Stimulated activated CD8-positive, alpha-beta memory T cell treated with anti-CD3 and anti-CD28 coated beads, Interleukin-12 subunit alpha, Interleukin-12 subunit beta, amount 100 ng/mL, for 4 hours (primary cell): Measurements from ENCODE around the gene SETD1A.

ENCODE experiments used
- DNase-seq: peaks from one replicate; pipeline ENCODE4 v3.0.0-alpha.2; 2020; ENCODE audit warnings: low read depth

SETD1A gene

GRCh38 chr16:30953511-30954124, 3.9 kb upstream of the SETD1A start:
- DNase-seq = peak; percentile 32

- DNase-seq = no peak
These were observed 2.6 kb upstream of the SETD1A start for GRCh38 chr16:30954993-30955392.

GRCh38 chr16:30956601-30957455, 726 bp upstream of the SETD1A start:
- peak; percentile 79 for DNase-seq

- no peak for DNase-seq
These were observed 873 bp downstream of the SETD1A start for GRCh38 chr16:30958175-30959079.

GRCh38 chr16:30961384-30961783, 3.8 kb downstream of the SETD1A start:
- DNase-seq = no peak

- no peak for DNase-seq
These were observed 6.5 kb downstream of the SETD1A start for GRCh38 chr16:30963925-30964511.

- DNase-seq = no peak
These were observed 7.1 kb downstream of the SETD1A start for GRCh38 chr16:30964574-30965226.

GRCh38 chr16:30965436-30965835, 7.9 kb downstream of the SETD1A start:
- no peak for DNase-seq

GRCh38 chr16:30966033-30966619, 8.6 kb downstream of the SETD1A start:
- no peak for DNase-seq

- no peak for DNase-seq
These were observed 10.2 kb downstream of the SETD1A start for GRCh38 chr16:30967795-30968194.

GRCh38 chr16:30969246-30969842, 11.8 kb downstream of the SETD1A start:
- no peak for DNase-seq

- DNase-seq = no peak
These were observed 13.7 kb downstream of the SETD1A start for GRCh38 chr16:30971298-30971697.

- no peak for DNase-seq
These were observed 15.3 kb downstream of the SETD1A start for GRCh38 chr16:30972872-30973271.

GRCh38 chr16:30974348-30974747, 16.8 kb downstream of the SETD1A start:
- DNase-seq = no peak

GRCh38 chr16:30976486-30976885, 18.9 kb downstream of the SETD1A start:
- DNase-seq = no peak

GRCh38 chr16:30977502-30977901, 19.9 kb downstream of the SETD1A start:
- no peak for DNase-seq

GRCh38 chr16:30979170-30980022, 21.8 kb downstream of the SETD1A start:
- DNase-seq = no peak

GRCh38 chr16:30980023-30980371, 22.4 kb downstream of the SETD1A start:
- no peak for DNase-seq

- no peak for DNase-seq
These were observed 22.9 kb downstream of the SETD1A start for GRCh38 chr16:30980434-30980833.

GRCh38 chr16:30980959-30981358, 23.4 kb downstream of the SETD1A start:
- no peak for DNase-seq
